Measurements from ENCODE around the gene GMEB2.

Gene GMEB2

GRCh38 chr20:63588641-63589041 is 38.3 kb downstream of the GMEB2 start:
- no peak for DNase-seq (ENCODE audit: low spot score)

- DNase-seq (ENCODE audit: low spot score), result no peak
Measured at GRCh38 chr20:63587776-63588591, 38.9 kb downstream of the GMEB2 start.

GRCh38 chr20:63587256-63587655 is 39.6 kb downstream of the GMEB2 start:
- no peak for DNase-seq (ENCODE audit: low spot score)

- DNase-seq (ENCODE audit: low spot score), result no peak
Measured at GRCh38 chr20:63586797-63587196, 40.1 kb downstream of the GMEB2 start.

GRCh38 chr20:63585616-63586565 is 41.0 kb downstream of the GMEB2 start:
- no peak for DNase-seq (ENCODE audit: low spot score)

- no peak for DNase-seq (ENCODE audit: low spot score)
Measured at GRCh38 chr20:63582382-63583063, 44.4 kb downstream of the GMEB2 start.

GRCh38 chr20:63580796-63581461 is 46.0 kb downstream of the GMEB2 start:
- no peak for DNase-seq (ENCODE audit: low spot score)

GRCh38 chr20:63579017-63579694 is 47.7 kb downstream of the GMEB2 start:
- DNase-seq (ENCODE audit: low spot score), result no peak

- DNase-seq (ENCODE audit: low spot score), result no peak
Measured at GRCh38 chr20:63578224-63579016, 48.5 kb downstream of the GMEB2 start.

- no peak for DNase-seq (ENCODE audit: low spot score)
Measured at GRCh38 chr20:63577317-63577894, 49.5 kb downstream of the GMEB2 start.

- no peak for DNase-seq (ENCODE audit: low spot score)
Measured at GRCh38 chr20:63576311-63576710, 50.6 kb downstream of the GMEB2 start.

- DNase-seq (ENCODE audit: low spot score), result no peak
Measured at GRCh38 chr20:63574829-63575743, 51.8 kb downstream of the GMEB2 start.

GRCh38 chr20:63574156-63574828 is 52.6 kb downstream of the GMEB2 start, which contains the start of gene HELZ2:
TSS of gene HELZ2 (minus strand) at chr20:63574239. CDS start at chr20:63572385, 1,854 bp downstream.
- DNase-seq (ENCODE audit: low spot score), result peak; percentile 88

- DNase-seq (ENCODE audit: low spot score), result no peak
Measured at GRCh38 chr20:63573647-63574131, 53.2 kb downstream of the GMEB2 start.

GRCh38 chr20:63572788-63573646 is 53.9 kb downstream of the GMEB2 start:
- no peak for DNase-seq (ENCODE audit: low spot score)

- no peak for DNase-seq (ENCODE audit: low spot score)
Measured at GRCh38 chr20:63572071-63572787, 54.7 kb downstream of the GMEB2 start.
